Colon (tissue), 2 donors: ENCODE data around the gene BOC.

Source experiments
- FAIRE-seq: peaks from 2 replicates; lab custom pipeline; 2012; peaks lifted over from hg19 to GRCh38; lab: Jason Lieb, UNC
- donor health status: control.
- donor health status: control.

The BOC gene

GRCh38 chr3:113252553-113252952 lies 41.2 kb downstream of the BOC start:
- FAIRE-seq: no peak

- FAIRE-seq: no peak
These were observed 42.3 kb downstream of the BOC start for GRCh38 chr3:113253702-113254101.

GRCh38 chr3:113254171-113254947 lies 43.0 kb downstream of the BOC start:
- FAIRE-seq: no peak

GRCh38 chr3:113255100-113255853 lies 43.9 kb downstream of the BOC start:
- FAIRE-seq: no peak

- FAIRE-seq: no peak
These were observed 44.7 kb downstream of the BOC start for GRCh38 chr3:113255854-113256615.

GRCh38 chr3:113258361-113258760 lies 47.0 kb downstream of the BOC start:
- FAIRE-seq: no peak

GRCh38 chr3:113259196-113259595 lies 47.8 kb downstream of the BOC start:
- FAIRE-seq: no peak

GRCh38 chr3:113261063-113261625 lies 49.8 kb downstream of the BOC start:
- FAIRE-seq: no peak

GRCh38 chr3:113261626-113262303 lies 50.4 kb downstream of the BOC start:
- no peak for FAIRE-seq

GRCh38 chr3:113262304-113262665 lies 50.9 kb downstream of the BOC start:
- FAIRE-seq: no peak

- no peak for FAIRE-seq
These were observed 51.7 kb downstream of the BOC start for GRCh38 chr3:113263020-113263419.

GRCh38 chr3:113263778-113264177 lies 52.4 kb downstream of the BOC start:
- FAIRE-seq: no peak

GRCh38 chr3:113264283-113265131 lies 53.1 kb downstream of the BOC start:
- no peak for FAIRE-seq

GRCh38 chr3:113265231-113265630 lies 53.9 kb downstream of the BOC start:
- FAIRE-seq: no peak

- no peak for FAIRE-seq
These were observed 55.4 kb downstream of the BOC start for GRCh38 chr3:113266738-113267137.

GRCh38 chr3:113268311-113268710 lies 57.0 kb downstream of the BOC start:
- no peak for FAIRE-seq

GRCh38 chr3:113268942-113269341 lies 57.6 kb downstream of the BOC start:
- FAIRE-seq: no peak

- no peak for FAIRE-seq
These were observed 58.3 kb downstream of the BOC start for GRCh38 chr3:113269661-113270060.

GRCh38 chr3:113270068-113270467 lies 58.7 kb downstream of the BOC start:
- no peak for FAIRE-seq

GRCh38 chr3:113270786-113271185 lies 59.4 kb downstream of the BOC start:
- FAIRE-seq: no peak

GRCh38 chr3:113271189-113271588 lies 59.8 kb downstream of the BOC start:
- FAIRE-seq: no peak
